Astrocyte of the cerebellum (primary cell): ENCODE results near the gene EPB41L5.

ENCODE experiments used
- DNase-seq: peaks from one replicate; pipeline ENCODE4 v3.0.0-alpha.2; 2011; ENCODE audit warnings: low read depth
- H3K4me3 ChIP-seq: 2 replicates; pipeline ENCODE4 v1.5.1; 2011; ENCODE audit warnings: mild to moderate bottlenecking, low read depth, low read length, moderate library complexity
- in situ Hi-C: cut with HindIII; loops from 2 replicates; pipeline ENCODE4 v1.10.0; 2017; ENCODE audit warnings: low sequenced_read_pairs
- TF ChIP-seq, protein P1 (sequence below): IDR thresholded peaks from 2 replicates; pipeline ENCODE4 v1.5.1; 2012; ENCODE audit warnings: low read length, low read depth, moderate library complexity, mild to moderate bottlenecking; ENCODE audit errors: missing control alignments

The EPB41L5 gene

DNA sequence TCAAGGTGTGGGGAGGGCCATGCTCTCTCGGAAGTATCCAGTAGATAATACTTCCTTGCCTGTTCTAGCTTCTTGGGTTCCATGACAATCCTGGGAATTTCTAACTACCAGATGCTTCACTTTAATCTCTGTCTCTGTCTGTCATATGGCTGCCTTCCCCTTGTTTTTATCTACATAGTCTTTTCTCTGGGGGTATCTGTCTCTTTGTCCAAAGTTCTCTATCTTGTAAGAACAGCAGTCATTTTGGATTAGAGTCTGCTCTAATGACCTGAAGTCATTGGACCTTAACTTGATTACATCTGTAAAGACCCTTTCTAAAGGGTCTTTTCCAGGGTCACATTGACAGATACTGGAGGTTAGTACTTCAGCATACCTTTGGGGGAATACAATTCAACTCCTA is 11.4 kb upstream of the EPB41L5 start:
- in situ Hi-C loops: no loop called here
- DNase-seq: no peak
- H3K4me3 ChIP-seq: no peak overlapping the region
- TF ChIP-seq, protein P1, sequence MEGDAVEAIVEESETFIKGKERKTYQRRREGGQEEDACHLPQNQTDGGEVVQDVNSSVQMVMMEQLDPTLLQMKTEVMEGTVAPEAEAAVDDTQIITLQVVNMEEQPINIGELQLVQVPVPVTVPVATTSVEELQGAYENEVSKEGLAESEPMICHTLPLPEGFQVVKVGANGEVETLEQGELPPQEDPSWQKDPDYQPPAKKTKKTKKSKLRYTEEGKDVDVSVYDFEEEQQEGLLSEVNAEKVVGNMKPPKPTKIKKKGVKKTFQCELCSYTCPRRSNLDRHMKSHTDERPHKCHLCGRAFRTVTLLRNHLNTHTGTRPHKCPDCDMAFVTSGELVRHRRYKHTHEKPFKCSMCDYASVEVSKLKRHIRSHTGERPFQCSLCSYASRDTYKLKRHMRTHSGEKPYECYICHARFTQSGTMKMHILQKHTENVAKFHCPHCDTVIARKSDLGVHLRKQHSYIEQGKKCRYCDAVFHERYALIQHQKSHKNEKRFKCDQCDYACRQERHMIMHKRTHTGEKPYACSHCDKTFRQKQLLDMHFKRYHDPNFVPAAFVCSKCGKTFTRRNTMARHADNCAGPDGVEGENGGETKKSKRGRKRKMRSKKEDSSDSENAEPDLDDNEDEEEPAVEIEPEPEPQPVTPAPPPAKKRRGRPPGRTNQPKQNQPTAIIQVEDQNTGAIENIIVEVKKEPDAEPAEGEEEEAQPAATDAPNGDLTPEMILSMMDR: no peak

DNA sequence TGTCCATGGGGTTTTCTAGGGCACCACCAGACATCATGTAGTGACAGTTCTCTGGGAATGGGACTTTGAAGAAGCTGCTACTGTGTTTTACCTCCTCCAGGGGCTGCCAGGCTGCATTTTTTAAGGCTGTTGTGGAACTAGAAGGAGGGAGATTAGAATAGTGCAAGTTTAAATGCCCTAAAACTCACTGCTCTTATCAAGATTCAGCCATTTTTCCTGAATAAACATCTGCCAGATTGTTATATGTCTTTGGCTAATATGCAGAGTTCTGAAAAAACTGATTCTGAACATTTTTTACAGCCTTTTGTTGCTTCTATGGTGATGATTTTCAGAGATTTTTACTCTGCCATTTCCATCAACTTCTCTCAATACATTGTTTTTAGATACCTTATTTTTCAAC is 8.6 kb upstream of the EPB41L5 start:
- no peak overlapping the region for H3K4me3 ChIP-seq
- TF ChIP-seq, protein P1: no peak
- in situ Hi-C loops: no loop called here
- DNase-seq: no peak

DNA sequence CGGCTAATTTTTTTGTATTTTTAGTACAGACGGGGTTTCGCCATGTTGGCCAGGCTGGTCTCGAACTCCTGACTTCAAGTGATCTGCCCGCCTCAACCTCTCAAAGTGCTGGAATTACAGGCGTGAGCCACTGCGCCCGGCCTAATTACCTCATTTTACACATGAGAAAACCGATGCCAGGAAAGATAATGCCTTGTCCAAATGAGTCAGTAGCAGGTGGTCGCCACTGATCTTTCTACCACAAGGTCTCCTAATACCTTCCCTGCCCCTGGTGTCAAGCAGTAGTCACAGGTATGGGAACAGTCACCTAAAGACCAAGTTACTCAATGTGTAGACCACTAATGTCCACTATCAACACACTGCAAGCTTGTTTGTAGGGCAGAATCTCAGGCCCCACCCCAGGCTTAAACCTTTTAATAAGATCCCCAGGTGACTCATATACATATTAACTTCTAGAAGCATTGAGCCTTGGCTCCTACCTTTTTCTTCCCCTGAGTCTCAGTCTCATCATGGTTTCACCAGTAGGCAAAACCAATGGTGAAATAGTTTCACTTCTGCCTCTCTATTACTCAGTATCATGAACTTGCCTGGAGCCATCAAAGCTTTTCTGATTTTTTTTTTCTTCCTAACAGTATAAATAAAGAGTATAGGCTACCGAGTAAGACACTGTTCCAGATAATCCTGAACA is 6.9 kb upstream of the EPB41L5 start:
- TF ChIP-seq, protein P1: no peak
- H3K4me3 ChIP-seq: no peak overlapping the region
- in situ Hi-C loops: no loop called here
- no peak for DNase-seq

DNA sequence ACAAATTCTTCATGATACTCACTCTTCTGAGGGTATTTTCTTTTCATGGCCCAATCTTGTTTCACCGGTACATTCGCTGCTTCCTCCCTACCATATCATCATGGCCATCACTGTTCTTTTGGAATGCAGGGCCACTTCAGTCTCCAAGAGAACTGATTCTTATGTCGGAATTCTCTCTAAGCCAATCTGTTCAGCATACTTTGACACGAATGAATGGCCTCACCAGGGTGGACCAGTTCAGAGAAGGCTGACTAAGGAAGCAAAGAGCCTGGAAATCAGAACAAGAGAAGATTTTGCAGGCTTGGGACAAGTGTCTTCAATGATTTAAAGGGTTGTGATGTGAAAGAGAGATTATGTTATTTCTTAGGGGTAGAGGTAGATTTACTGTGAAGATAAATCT is 5.0 kb upstream of the EPB41L5 start:
- no peak overlapping the region for H3K4me3 ChIP-seq
- no peak for DNase-seq
- in situ Hi-C loops: no loop called here
- TF ChIP-seq, protein P1: no peak

DNA sequence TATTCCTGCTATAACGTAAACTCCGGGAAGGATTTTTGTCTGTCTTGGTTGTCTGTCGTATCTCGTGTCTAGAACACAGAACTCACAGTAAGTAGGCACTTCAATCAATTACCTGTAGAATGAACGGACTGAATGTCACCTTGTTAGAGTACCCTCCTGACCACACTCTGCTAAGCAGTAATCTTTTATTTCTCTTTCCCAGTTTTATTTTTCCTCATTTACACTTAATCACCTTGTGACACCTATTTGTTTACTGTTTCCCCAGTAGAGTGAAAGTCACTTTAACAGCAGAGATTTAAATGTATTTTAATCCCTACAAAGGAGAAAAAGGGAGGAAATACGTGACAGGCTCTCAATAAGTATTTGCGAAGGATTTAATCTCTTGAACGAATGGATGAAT is 514 bp upstream of the EPB41L5 start:
- no peak for DNase-seq
- H3K4me3 ChIP-seq: peak overlapping the region; percentile 90
- TF ChIP-seq, protein P1: no peak
- in situ Hi-C loops: no loop called here

GRCh38 chr2:120013597-120014223 is 833 bp downstream of the EPB41L5 start:
- TF ChIP-seq, protein P1: no peak
- no peak for DNase-seq
- peak overlapping the region; percentile 90 for H3K4me3 ChIP-seq
- in situ Hi-C loops: no loop called here
